GM12892 (cell line): ENCODE data around the gene MBD3L4.
"Not testable (repeated sequence)": the region's sequence is repeated elsewhere in the genome, so short reads cannot be mapped to it uniquely, and the experiment has no call there.

Experiments
- POLR2A ChIP-seq: IDR thresholded peaks from 2 replicates; pipeline ENCODE4 v1.6.1; 2011; ENCODE audit warnings: low read depth, low read length, control low read depth
- POLR2AphosphoS5 ChIP-seq: IDR thresholded peaks from 2 replicates; pipeline ENCODE4 v1.6.1; 2011; ENCODE audit warnings: low read depth, low read length, control low read depth

- not testable (repeated sequence) for TF ChIP-seq POLR2A, POLR2AphosphoS5
Observed at GRCh38 chr19:7054635-7055368, 14.8 kb upstream of the MBD3L4 start.
